ENCODE measurements around the gene SEZ6L.

GRCh38 chr22:26416670-26417276 lies 247.5 kb downstream of the SEZ6L start:
- TF ChIP-seq, protein P1, sequence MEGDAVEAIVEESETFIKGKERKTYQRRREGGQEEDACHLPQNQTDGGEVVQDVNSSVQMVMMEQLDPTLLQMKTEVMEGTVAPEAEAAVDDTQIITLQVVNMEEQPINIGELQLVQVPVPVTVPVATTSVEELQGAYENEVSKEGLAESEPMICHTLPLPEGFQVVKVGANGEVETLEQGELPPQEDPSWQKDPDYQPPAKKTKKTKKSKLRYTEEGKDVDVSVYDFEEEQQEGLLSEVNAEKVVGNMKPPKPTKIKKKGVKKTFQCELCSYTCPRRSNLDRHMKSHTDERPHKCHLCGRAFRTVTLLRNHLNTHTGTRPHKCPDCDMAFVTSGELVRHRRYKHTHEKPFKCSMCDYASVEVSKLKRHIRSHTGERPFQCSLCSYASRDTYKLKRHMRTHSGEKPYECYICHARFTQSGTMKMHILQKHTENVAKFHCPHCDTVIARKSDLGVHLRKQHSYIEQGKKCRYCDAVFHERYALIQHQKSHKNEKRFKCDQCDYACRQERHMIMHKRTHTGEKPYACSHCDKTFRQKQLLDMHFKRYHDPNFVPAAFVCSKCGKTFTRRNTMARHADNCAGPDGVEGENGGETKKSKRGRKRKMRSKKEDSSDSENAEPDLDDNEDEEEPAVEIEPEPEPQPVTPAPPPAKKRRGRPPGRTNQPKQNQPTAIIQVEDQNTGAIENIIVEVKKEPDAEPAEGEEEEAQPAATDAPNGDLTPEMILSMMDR (optimal IDR thresholded peaks at IDR 0.05 in 1 of 3, IDR thresholded peaks at IDR 0.05 in 1 of 3, conservative IDR thresholded peaks at IDR 0.05 in 1 of 3; ENCODE audit: extremely low read depth in 1 of 3, insufficient read depth in 2 of 3, low read length in 3 of 3): no peak
- TF ChIP-seq EZH2 (IDR thresholded peaks at IDR 0.05; ENCODE audit: low read length): no peak
